CD4-positive, alpha-beta memory T cell (primary cell): ENCODE results near the gene HEATR1. TPM values are rescaled to one million over a fixed set of nuclear protein-coding genes. Genes with fewer than 3 reads are reported as not detected.

Experiments used
- CTCF ChIA-PET: fragments of 350-600 bp; sonication (Branson Sonifier 250); formaldehyde crosslinking; loops from one replicate; lab custom pipeline; 2021; ENCODE audit warnings: inconsistent platforms; ENCODE audit not compliant: partially characterized antibody; lab: Charles Lee
- POLR2A ChIA-PET: fragments of 350-600 bp; sonication (Branson Sonifier 250); formaldehyde crosslinking; loops from one replicate; lab custom pipeline; 2021; ENCODE audit not compliant: partially characterized antibody; lab: Charles Lee
- DNase-seq, 5 donors: peaks; one replicate each; pipeline versions ENCODE4 v3.0.0 to v3.0.0-alpha.2; 2020 to 2022; ENCODE audit warnings: mixed read lengths in 1 of 5
- H3K27ac ChIP-seq: one replicate; pipeline ENCODE4 v1.7.0; 2013; ENCODE audit warnings: low read depth, low read length
- H3K27me3 ChIP-seq: 2 replicates; pipeline ENCODE4 v1.7.0; 2013; ENCODE audit warnings: mild to moderate bottlenecking, low read length, moderate library complexity; ENCODE audit not compliant: insufficient read depth
- H3K36me3 ChIP-seq: 2 replicates; pipeline ENCODE4 v1.7.0; 2013; ENCODE audit warnings: mild to moderate bottlenecking, low read length, moderate library complexity; ENCODE audit not compliant: insufficient read depth
- H3K4me1 ChIP-seq: 2 replicates; pipeline ENCODE4 v1.7.0; 2013; ENCODE audit warnings: mild to moderate bottlenecking, low read length, moderate library complexity; ENCODE audit not compliant: insufficient read depth
- H3K4me3 ChIP-seq, 2 donors: one replicate each; pipeline ENCODE4 v1.7.0; 2013; ENCODE audit warnings: low read length in 2 of 2, mild to moderate bottlenecking in 1 of 2
- H3K9me3 ChIP-seq, 2 donors: one replicate each; pipeline ENCODE4 v1.7.0; 2013; ENCODE audit warnings: low read length in 2 of 2, control low read depth in 1 of 2; ENCODE audit not compliant: control insufficient read depth in 1 of 2
- H3K27ac Mint-ChIP-seq, 7 donors: one replicate each; pipeline ENCODE4 v1.8.0; 2020 to 2021; ENCODE audit warnings: mixed read lengths in 7 of 7, mild to moderate bottlenecking in 6 of 7, inconsistent platforms in 3 of 7, moderate library complexity in 3 of 7
- H3K27me3 Mint-ChIP-seq, 2 donors: one replicate each; pipeline ENCODE4 v1.8.0; 2020 to 2021; ENCODE audit warnings: mixed read lengths in 2 of 2
- H3K36me3 Mint-ChIP-seq, 2 donors: one replicate each; pipeline ENCODE4 v1.8.0; 2020 to 2021; ENCODE audit warnings: mixed read lengths in 2 of 2, inconsistent platforms in 1 of 2, mild to moderate bottlenecking in 1 of 2
- H3K4me1 Mint-ChIP-seq, 4 donors: one replicate each; pipeline ENCODE4 v1.8.0; 2020 to 2021; ENCODE audit warnings: mixed read lengths in 4 of 4, mild to moderate bottlenecking in 1 of 4
- H3K4me3 Mint-ChIP-seq, 8 donors: one replicate each; pipeline ENCODE4 v1.8.0; 2020 to 2021; ENCODE audit warnings: mixed read lengths in 8 of 8, mild to moderate bottlenecking in 7 of 8, moderate library complexity in 6 of 8, inconsistent platforms in 3 of 8
- H3K9me3 Mint-ChIP-seq, 8 donors: one replicate each; pipeline ENCODE4 v1.8.0; 2020 to 2021; ENCODE audit warnings: mixed read lengths in 8 of 8, mild to moderate bottlenecking in 5 of 8, inconsistent platforms in 3 of 8, moderate library complexity in 1 of 8
- intact Hi-C: fragments of 100-400 bp; cut with micrococcal nuclease; formaldehyde crosslinking; loops from one replicate; pipeline ENCODE4 v1.15.1; 2023
- polyA plus RNA-seq, 2 donors: library from polyadenylated mRNA; unstranded; fragments of 300-500 nt; fragmentation: Illumina TruSeq; gene quantifications; one replicate each; pipeline ENCODE4 v1.2.3, GENCODE V29; 2021
- total RNA-seq, 2 experiments: library from RNA; stranded (reverse); gene quantifications; one replicate each; pipeline ENCODE4 v1.2.3, GENCODE V29; 2021

The HEATR1 gene, protein sequence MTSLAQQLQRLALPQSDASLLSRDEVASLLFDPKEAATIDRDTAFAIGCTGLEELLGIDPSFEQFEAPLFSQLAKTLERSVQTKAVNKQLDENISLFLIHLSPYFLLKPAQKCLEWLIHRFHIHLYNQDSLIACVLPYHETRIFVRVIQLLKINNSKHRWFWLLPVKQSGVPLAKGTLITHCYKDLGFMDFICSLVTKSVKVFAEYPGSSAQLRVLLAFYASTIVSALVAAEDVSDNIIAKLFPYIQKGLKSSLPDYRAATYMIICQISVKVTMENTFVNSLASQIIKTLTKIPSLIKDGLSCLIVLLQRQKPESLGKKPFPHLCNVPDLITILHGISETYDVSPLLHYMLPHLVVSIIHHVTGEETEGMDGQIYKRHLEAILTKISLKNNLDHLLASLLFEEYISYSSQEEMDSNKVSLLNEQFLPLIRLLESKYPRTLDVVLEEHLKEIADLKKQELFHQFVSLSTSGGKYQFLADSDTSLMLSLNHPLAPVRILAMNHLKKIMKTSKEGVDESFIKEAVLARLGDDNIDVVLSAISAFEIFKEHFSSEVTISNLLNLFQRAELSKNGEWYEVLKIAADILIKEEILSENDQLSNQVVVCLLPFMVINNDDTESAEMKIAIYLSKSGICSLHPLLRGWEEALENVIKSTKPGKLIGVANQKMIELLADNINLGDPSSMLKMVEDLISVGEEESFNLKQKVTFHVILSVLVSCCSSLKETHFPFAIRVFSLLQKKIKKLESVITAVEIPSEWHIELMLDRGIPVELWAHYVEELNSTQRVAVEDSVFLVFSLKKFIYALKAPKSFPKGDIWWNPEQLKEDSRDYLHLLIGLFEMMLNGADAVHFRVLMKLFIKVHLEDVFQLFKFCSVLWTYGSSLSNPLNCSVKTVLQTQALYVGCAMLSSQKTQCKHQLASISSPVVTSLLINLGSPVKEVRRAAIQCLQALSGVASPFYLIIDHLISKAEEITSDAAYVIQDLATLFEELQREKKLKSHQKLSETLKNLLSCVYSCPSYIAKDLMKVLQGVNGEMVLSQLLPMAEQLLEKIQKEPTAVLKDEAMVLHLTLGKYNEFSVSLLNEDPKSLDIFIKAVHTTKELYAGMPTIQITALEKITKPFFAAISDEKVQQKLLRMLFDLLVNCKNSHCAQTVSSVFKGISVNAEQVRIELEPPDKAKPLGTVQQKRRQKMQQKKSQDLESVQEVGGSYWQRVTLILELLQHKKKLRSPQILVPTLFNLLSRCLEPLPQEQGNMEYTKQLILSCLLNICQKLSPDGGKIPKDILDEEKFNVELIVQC (N-terminal part only)
- total RNA-seq (10 to 100 TPM; 44.0 to 57.5 TPM), polyA plus RNA-seq (10 to 100 TPM in 1 of 2 donors, 1 to 10 TPM in 1; 7.4 to 20.6 TPM)

DNA sequence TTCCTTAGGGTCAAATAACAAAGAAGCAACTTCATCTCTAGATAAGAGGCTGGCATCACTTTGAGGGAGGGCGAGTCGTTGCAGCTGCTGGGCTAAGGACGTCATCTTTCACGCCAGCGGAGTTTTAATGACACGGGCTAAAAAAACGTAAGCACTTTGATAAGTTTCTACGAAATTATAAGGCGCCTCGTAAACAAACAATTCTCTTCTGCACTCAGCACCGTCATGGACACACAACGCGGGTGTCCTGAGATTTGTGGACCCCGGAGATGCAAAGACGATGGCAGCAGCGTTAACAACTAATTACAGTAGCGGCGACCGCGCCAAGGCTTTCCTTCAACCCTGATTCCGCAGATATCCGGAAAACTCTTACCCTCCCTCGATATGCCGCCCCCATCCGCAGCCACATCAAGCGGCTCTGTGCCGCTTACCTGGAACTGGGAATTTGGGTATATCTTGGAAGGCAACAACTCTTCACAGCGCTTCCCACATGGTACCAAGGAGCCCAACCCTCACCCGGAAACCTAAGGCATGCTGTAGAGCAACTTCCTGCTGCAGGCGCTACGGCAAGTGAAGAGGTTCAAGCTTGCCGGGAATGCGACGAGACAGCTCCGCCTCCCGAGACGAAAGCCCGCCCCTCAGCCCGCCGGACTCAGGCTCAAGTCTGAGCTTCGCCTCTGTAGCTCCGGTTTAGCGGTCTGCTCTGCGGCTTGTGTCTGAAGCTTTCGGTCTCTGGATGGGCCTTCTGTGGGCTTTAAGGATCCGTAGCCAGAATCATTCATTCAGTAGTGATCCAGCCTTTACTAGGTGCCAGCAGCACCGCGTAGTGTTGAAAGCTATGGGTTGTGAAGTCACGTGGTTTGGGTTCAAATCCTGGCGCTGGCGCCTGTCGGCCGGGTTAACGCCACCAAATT is at the start of gene HEATR1:
Gene HEATR1 (minus strand): TSS at position 526 of the 914 bp plus-strand sequence. CDS start 421 bp downstream, at position 105.
- H3K4me3 Mint-ChIP-seq: peak within 1 kb of the TSS; percentile 90 to 99 (median 98)
- Histone ChIP-seq H3K9me3 (no peaks in the 10 kb centered on the region), H3K4me1 (peaks cover 15% of the 10 kb centered on the region), H3K27ac (peak within 1 kb of the TSS; percentile 65), H3K4me3 (peak within 1 kb of the TSS; percentile 86 to 99), H3K36me3 (peaks cover 7% of the 10 kb centered on the region), H3K27me3 (peaks cover 4% of the 10 kb centered on the region)
- H3K9me3 Mint-ChIP-seq: no peaks in the 10 kb centered on the region
- H3K36me3 Mint-ChIP-seq: peaks cover 4 to 31% of the 10 kb centered on the region in 2 donors
- intact Hi-C loops: loop anchor here (1.0 to 10.0 kb wide), 8 partner anchors 79 to 1100 kb away; partner anchors contain the start of genes ACTN2 and B3GALNT2
- peak within 1 kb of the TSS; percentile 92 to 98 (median 96) for H3K27ac Mint-ChIP-seq
- ChIA-PET CTCF (interaction anchor here (1.0 to 2.0 kb wide), 4 partner anchors 18 to 70 kb away, joined by 3 to 5 read pairs (median 3); no protein-coding TSS in a partner anchor), POLR2A (interaction anchor here (0.8 to 1.3 kb wide), 7 partner anchors 10 to 192 kb away, joined by 3 to 8 read pairs (median 5); partner anchors contain the start of gene MTR)
- peaks cover 14 to 43% (median 27%) of the 10 kb centered on the region in 4 donors for H3K4me1 Mint-ChIP-seq
- peak; percentile 80 to 87 (median 83) for DNase-seq
- peaks cover 6 to 7% of the 10 kb centered on the region in 2 donors for H3K27me3 Mint-ChIP-seq

DNA sequence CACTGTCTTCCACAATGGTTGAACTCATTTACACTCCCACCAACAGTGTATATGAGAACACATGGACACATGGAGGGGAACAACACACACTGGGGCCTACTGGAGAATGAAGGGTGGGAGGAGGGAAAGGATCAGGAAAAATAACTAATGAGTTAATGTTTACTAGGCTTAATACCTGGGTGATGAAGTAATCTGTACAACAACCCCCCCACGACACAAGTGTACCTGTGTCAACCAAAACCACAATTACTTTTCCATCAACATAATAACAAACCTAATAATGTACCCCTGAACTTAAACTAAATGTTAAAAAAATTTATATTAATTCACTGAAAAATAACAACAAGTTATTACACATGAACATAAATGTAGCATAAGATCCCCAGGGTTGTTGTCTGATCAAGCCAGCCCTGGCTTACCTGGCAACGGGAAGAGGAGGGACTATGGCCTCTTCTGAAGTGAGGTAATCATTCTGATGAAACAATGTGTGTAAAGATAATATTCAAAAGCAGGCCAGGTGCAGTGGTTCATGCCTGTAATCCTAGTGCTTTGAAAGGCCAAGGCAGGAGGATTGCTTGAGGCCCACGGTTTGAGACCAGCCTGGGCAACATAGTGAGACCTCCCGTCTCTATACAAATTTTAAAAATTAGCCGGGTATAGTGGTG is 40.8 kb upstream of the HEATR1 start:
- H3K27ac ChIP-seq: no peak overlapping the region
- no peak overlapping the region for H3K27ac Mint-ChIP-seq

DNA sequence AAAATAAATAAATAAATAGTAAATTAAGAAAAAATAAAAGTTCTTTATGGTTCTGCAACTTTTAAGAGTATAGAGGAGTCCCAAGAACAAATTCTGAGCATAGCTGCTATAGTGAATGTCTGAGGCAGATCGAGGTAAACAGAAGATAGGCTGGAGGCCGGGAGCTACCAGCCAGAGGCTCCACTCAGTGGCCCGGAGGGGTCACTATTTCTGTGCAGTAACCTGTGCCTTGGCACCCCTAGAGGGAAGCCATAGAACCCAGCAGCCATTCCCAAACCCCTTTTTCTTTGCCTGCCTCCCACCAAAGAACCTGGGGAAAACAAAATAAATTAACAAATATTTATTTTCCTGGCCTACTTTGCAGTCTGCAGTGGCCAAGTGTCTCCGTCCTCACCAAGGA is 38.4 kb upstream of the HEATR1 start:
- peaks cover 0 to 2% (median 0%) of the 10 kb centered on the region in 8 donors for H3K9me3 Mint-ChIP-seq

More for the DNA sequence above, 40.8 kb upstream of the HEATR1 start:
- Histone ChIP-seq H3K27me3 (no peaks in the 10 kb centered on the region), H3K4me1 (no peaks in the 10 kb centered on the region), H3K36me3 (no peaks in the 10 kb centered on the region), H3K9me3 (no peaks in the 10 kb centered on the region), H3K4me3 (no peak overlapping the region)
- Mint-ChIP-seq H3K9me3 (peaks cover 0 to 2% (median 0%) of the 10 kb centered on the region in 8 donors), H3K36me3 (no peaks in the 10 kb centered on the region), H3K4me1 (no peaks in the 10 kb centered on the region), H3K4me3 (no peak overlapping the region), H3K27me3 (peaks cover 3 to 8% of the 10 kb centered on the region in 2 donors)
- ChIA-PET CTCF (no interaction called here), POLR2A (no interaction called here)
- intact Hi-C loops: no loop called here
- DNase-seq: no peak

DNA sequence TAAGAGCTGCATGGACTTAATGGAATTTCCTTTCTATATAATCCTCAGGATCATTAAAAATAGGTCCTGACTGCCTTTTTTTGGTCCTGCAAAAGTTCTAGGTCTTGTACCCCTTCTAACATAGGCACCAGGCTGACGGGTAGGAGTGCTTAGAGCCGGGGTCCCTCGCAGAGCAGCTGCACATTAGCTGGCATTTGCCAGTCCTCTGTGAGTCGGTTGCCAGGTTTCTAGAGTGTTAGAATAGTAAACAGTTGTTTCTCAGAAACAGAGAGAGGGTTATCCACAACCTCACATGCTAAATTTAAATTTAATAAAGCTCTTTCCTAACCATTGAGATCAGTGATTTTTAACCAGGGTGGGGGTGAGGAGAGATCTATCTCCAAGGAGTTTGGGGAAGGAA is 35.4 kb upstream of the HEATR1 start:
- CTCF ChIA-PET: interaction anchor here (2.3 kb wide), 1 partner anchor 9 kb away, joined by 5 read pairs; no protein-coding TSS in a partner anchor

More for the DNA sequence above, 38.4 kb upstream of the HEATR1 start:
- intact Hi-C loops: no loop called here
- H3K27me3 Mint-ChIP-seq: peaks cover 4 to 7% of the 10 kb centered on the region in 2 donors
- Histone ChIP-seq H3K9me3 (no peaks in the 10 kb centered on the region), H3K4me1 (no peaks in the 10 kb centered on the region), H3K27me3 (no peaks in the 10 kb centered on the region), H3K36me3 (no peaks in the 10 kb centered on the region), H3K4me3 (no peak overlapping the region), H3K27ac (no peak overlapping the region)
- H3K4me1 Mint-ChIP-seq: no peaks in the 10 kb centered on the region
- ChIA-PET POLR2A (no interaction called here), CTCF (no interaction called here)
- no peak overlapping the region for H3K4me3 Mint-ChIP-seq
- H3K27ac Mint-ChIP-seq: no peak overlapping the region
- DNase-seq: no peak
- no peaks in the 10 kb centered on the region for H3K36me3 Mint-ChIP-seq

DNA sequence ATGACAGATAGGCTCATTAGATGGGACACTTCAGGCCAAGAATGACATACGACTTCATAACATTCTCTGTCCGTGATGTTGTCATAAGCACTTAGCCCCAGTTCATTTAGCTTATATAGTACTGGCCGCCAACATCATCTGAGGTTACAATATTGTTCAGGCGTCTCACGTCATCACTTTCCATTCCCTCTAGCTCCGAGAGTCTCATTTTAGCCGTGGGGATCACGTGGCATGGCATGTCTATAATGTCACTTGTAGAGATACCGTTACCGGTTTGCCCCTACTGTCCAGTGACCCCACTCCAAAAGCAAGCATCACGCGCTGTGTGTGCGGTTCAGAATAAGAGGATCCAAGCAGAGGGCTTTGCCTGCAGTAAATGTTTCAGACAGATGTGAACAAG is 34.6 kb upstream of the HEATR1 start:
- ChIA-PET CTCF (interaction anchor here (2.3 kb wide), 1 partner anchor 8 kb away, joined by 5 read pairs; no protein-coding TSS in a partner anchor), POLR2A (no interaction called here)
- Mint-ChIP-seq H3K4me1 (no peaks in the 10 kb centered on the region), H3K9me3 (peaks cover 0 to 2% (median 0%) of the 10 kb centered on the region in 8 donors), H3K27me3 (peaks cover 15 to 16% of the 10 kb centered on the region in 2 donors), H3K36me3 (no peaks in the 10 kb centered on the region), H3K4me3 (no peak overlapping the region), H3K27ac (peak overlapping the region in 1 of 7 donors; percentile 28)
- Histone ChIP-seq H3K4me3 (no peak overlapping the region), H3K27ac (no peak overlapping the region), H3K4me1 (no peaks in the 10 kb centered on the region), H3K36me3 (no peaks in the 10 kb centered on the region), H3K9me3 (no peaks in the 10 kb centered on the region), H3K27me3 (no peaks in the 10 kb centered on the region)
- intact Hi-C loops: no loop called here
- no peak for DNase-seq

More for the DNA sequence above, 35.4 kb upstream of the HEATR1 start:
- no peaks in the 10 kb centered on the region for H3K9me3 ChIP-seq
- no peaks in the 10 kb centered on the region for H3K36me3 ChIP-seq
- H3K27ac ChIP-seq: no peak overlapping the region
- no peak overlapping the region for H3K27ac Mint-ChIP-seq
- no peak overlapping the region for H3K4me3 ChIP-seq
- peaks cover 0 to 2% (median 0%) of the 10 kb centered on the region in 8 donors for H3K9me3 Mint-ChIP-seq
- no peaks in the 10 kb centered on the region for H3K36me3 Mint-ChIP-seq
- H3K27me3 Mint-ChIP-seq: peaks cover 10 to 14% of the 10 kb centered on the region in 2 donors
- intact Hi-C loops: no loop called here
- H3K4me1 ChIP-seq: no peaks in the 10 kb centered on the region
- DNase-seq: no peak
- POLR2A ChIA-PET: no interaction called here
- H3K4me3 Mint-ChIP-seq: no peak overlapping the region
- H3K27me3 ChIP-seq: no peaks in the 10 kb centered on the region
- no peaks in the 10 kb centered on the region for H3K4me1 Mint-ChIP-seq
